ENCODE results near the gene CTNNA2. TPM values are rescaled to one million over a fixed set of nuclear protein-coding genes. Genes with fewer than 3 reads are reported as not detected.
A peak's percentile ranks its signal among the peaks of the same experiment; 100 is the strongest.

The CTNNA2 gene
- total and polyA plus RNA-seq, 9 of the 15 experiments (the other 6 are each of a cell fraction or from before 2014, with no cell fraction given): 0.03 to 0.40 (median 0.15) TPM

DNA sequence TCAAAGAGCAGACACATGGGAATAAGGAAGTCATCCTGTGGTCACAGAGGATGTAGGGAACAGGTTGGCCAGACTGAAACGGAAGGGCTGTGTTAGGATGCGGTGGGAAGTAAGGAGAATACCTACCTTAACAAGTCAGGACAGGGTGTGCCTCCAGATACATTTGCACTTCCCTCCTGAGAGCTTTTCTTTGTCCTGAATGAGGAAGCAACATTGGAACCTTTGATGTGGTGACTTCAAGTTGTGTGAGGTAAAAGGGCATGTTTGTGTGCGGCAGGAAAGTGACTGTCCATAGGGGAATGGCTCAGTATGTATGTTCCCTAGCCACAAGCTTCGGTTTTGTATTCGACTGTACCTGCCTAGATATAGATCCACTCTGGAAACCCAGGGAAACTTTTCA is 816.6 kb downstream of the CTNNA2 start:
- CTCF ChIA-PET (ENCODE audit: low intra/inter-chr PET ratio): no interaction called here
- no peaks in the 10 kb centered on the region; a peak in 1 of 5 replicates for H3K4me1 ChIP-seq (replicated peaks in 1 of 2; ENCODE audit: control insufficient read depth in 2 of 2, insufficient read depth in 2 of 2, low read length in 2 of 2)
- H3K27me3 ChIP-seq (ENCODE audit: control insufficient read depth in 2 of 2, insufficient read depth in 2 of 2, low read length in 2 of 2): 0 out of 5 replicates have a peak, but pooled peaks cover 0 to 2% of the 10 kb centered on the region in 2 experiments
- H3K9me1 ChIP-seq (ENCODE audit: control insufficient read depth, insufficient read depth, low read length): no peaks in the 10 kb centered on the region
- H3K27ac ChIP-seq (ENCODE audit: extremely low read depth, low read depth, low read length): no peak overlapping the region
- no peaks in the 10 kb centered on the region for H3K36me3 ChIP-seq (ENCODE audit: control insufficient read depth, insufficient read depth, low read length)
- WGBS (ENCODE audit: insufficient coverage, low coverage, missing lambda C conversion rate): 9% methylated on average over 5 of the region's 5 CpGs
- H3K4me3 ChIP-seq: no peak overlapping the region
- H3K9me3 ChIP-seq (replicated peaks; ENCODE audit: control insufficient read depth, insufficient read depth, low read depth, low read length): no peaks in the 10 kb centered on the region
- in situ Hi-C loops (cut with MboI): loop anchor here (5.0 kb wide), 1 partner anchor 98 kb away; no protein-coding TSS in a partner anchor
- no peak for FAIRE-seq
- no peak overlapping the region for H3K9ac ChIP-seq (ENCODE audit: insufficient read depth in 1 of 2, low read depth in 2 of 2, low read length in 2 of 2)
- BruUV-seq (replicated peaks): no TSS peak
- no peaks in the 10 kb centered on the region for H3K79me2 ChIP-seq (ENCODE audit: control insufficient read depth, insufficient read depth, low read length)
- ATAC-seq: no peak
- TF ChIP-seq SMAD4 (CRISPR knock-in tag; conservative IDR thresholded peaks at IDR 0.05): no peak
- peak; percentile 49; the same call in 1 of the 2 replicates for TF ChIP-seq SPI1 (IDR thresholded peaks at IDR 0.05; ENCODE audit: borderline replicate concordance, low read depth, low read length)
- H4K20me1 ChIP-seq (replicated peaks; ENCODE audit: control insufficient read depth, insufficient read depth, low read length): no peaks in the 10 kb centered on the region
- H3K4me2 ChIP-seq (ENCODE audit: insufficient read depth, low read length): no peak overlapping the region
- no peak for DNase-seq (ENCODE audit: extremely low read depth in 1 of 4, low spot score in 3 of 4)
- H2AFZ ChIP-seq (ENCODE audit: low read depth, low read length): no peak overlapping the region
- intact Hi-C loops (cut with micrococcal nuclease): loop anchor here (5.0 to 10.0 kb wide), 2 partner anchors 53 to 395 kb away; no protein-coding TSS in a partner anchor
- POLR2A ChIA-PET: no interaction called here

DNA sequence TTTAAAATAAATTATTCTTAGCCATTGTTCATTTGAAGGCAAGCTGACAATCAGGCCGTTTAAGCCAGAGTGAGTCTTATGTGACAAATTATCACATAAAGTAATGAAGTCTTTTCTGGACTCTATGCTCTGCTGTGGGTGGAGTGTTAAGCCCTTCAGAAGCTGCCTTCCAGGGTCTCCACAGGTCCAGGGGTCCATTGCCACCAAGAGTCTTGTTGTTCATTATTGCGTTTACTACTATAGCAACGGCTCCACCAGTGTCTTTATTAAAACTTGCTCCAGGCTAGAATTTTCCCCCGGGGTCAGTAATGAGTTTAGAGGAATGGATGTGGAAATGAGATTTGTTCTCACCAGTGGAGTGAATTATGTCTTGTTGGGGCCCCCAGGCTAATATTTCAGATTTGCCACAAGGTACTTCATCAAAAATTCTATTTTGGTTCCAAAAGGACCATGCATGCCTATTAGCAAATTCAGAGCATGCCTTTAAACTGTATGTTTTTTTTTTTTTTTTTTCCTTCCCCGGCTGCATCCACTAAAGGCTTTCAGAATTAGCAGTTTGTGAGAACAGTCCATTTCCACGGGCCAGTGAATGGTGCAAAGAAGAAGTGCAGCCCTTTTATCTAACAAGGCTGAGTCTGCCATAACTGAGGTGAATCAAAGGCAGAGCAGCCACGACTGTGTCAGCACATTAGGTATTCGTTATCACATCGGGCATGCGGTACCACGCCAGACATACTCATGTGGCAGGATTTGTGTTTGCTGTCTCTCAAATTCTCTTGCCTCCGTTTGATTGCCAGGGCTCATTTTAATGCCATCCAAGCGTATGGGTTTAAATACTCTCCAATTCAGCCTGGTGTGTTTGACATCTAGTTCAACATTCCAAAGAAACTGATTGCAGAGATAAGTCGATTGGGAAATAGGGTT is 817.9 kb downstream of the CTNNA2 start:
- BruUV-seq (replicated peaks): no TSS peak
- ATAC-seq (no peak), DNase-seq (ENCODE audit: extremely low read depth in 1 of 4, low spot score in 3 of 4) (no peak), FAIRE-seq (no peak)
- TF ChIP-seq FOXJ3 (CRISPR knock-in tag; IDR thresholded peaks at IDR 0.05) (no peak), U2AF2 (optimal IDR thresholded peaks at IDR 0.05; ENCODE audit: low read depth, low read length) (no peak)
- Histone ChIP-seq H3K9ac (ENCODE audit: insufficient read depth in 1 of 2, low read depth in 2 of 2, low read length in 2 of 2) (no peak overlapping the region), H2AFZ (ENCODE audit: low read depth, low read length) (no peak overlapping the region), H3K27ac (ENCODE audit: extremely low read depth, low read depth, low read length) (no peak overlapping the region), H3K27me3 (ENCODE audit: control insufficient read depth in 2 of 2, insufficient read depth in 2 of 2, low read length in 2 of 2) (0 out of 5 replicates have a peak, but pooled peaks cover 0 to 2% of the 10 kb centered on the region in 2 experiments), H3K79me2 (ENCODE audit: control insufficient read depth, insufficient read depth, low read length) (no peaks in the 10 kb centered on the region), H3K9me3 (replicated peaks; ENCODE audit: control insufficient read depth, insufficient read depth, low read depth, low read length) (no peaks in the 10 kb centered on the region), H3K4me3 (no peak overlapping the region), H3K36me3 (ENCODE audit: control insufficient read depth, insufficient read depth, low read length) (no peaks in the 10 kb centered on the region), H3K4me1 (replicated peaks in 1 of 2; ENCODE audit: control insufficient read depth in 2 of 2, insufficient read depth in 2 of 2, low read length in 2 of 2) (no peaks in the 10 kb centered on the region; a peak in 1 of 5 replicates), H4K20me1 (replicated peaks; ENCODE audit: control insufficient read depth, insufficient read depth, low read length) (no peaks in the 10 kb centered on the region), H3K4me2 (ENCODE audit: insufficient read depth, low read length) (no peak overlapping the region), H3K9me1 (ENCODE audit: control insufficient read depth, insufficient read depth, low read length) (no peaks in the 10 kb centered on the region)
- in situ Hi-C loops (cut with MboI) (no loop called here), intact Hi-C loops (cut with micrococcal nuclease) (no loop called here)
- POLR2A ChIA-PET: interaction anchor here (0.6 kb wide), 1 partner anchor 118 kb away, joined by 3 read pairs; no protein-coding TSS in a partner anchor
- WGBS (ENCODE audit: insufficient coverage, low coverage, missing lambda C conversion rate): 4% methylated on average over 13 of the region's 14 CpGs
- CTCF ChIA-PET (ENCODE audit: low intra/inter-chr PET ratio): no interaction called here

Data from K562 (cell line).